Sigmoid colon (tissue), 3 donors: Measurements from ENCODE around the gene PLEKHG3.

Source experiments
- CTCF ChIP-seq, 4 experiments: fragments of 450-650 bp in 3 of 4; fragments of 200-600 bp in 1 of 4; IDR thresholded peaks; one replicate each; pipeline ENCODE4 v1.5.1; 2016 to 2019; ENCODE audit warnings: antibody characterized with exemption in 4 of 4, mild to moderate bottlenecking in 3 of 4, moderate library complexity in 2 of 4
- POLR2A ChIP-seq, 2 donors: fragments of 450-650 bp; IDR thresholded peaks; one replicate each; pipeline ENCODE4 v1.6.1; 2016; ENCODE audit warnings: antibody characterized with exemption in 2 of 2, mild to moderate bottlenecking in 2 of 2, moderate library complexity in 2 of 2

DNA sequence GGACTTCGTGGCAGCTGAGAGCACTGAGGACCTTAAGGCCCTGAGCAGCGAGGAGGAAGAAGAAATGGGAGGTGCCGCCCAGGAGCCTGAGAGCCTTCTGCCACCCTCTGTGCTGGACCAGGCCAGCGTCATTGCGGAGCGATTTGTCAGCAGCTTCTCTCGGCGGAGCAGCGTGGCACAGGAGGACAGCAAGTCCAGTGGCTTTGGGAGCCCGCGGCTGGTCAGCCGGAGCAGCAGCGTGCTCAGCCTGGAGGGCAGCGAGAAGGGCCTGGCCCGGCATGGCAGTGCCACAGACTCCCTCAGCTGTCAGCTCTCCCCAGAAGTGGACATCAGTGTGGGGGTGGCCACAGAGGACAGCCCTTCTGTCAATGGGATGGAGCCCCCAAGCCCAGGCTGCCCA lies 37.0 kb downstream of the PLEKHG3 start:
- TF ChIP-seq CTCF (IDR thresholded peaks at IDR 0.05) (no peak), POLR2A (IDR thresholded peaks at IDR 0.05) (no peak)
